Suprapubic skin (tissue), 4 donors: ENCODE data around the gene FER.

ENCODE experiments used
- CTCF ChIP-seq, 2 donors: fragments of 200-600 bp in 1 of 2; fragments of 450-650 bp in 1 of 2; sonication (generic) in 1 of 2; IDR thresholded peaks; one replicate each; pipeline ENCODE4 v1.5.1; 2016 to 2019; ENCODE audit warnings: antibody characterized with exemption in 2 of 2, mild to moderate bottlenecking in 1 of 2, moderate library complexity in 1 of 2
- POLR2A ChIP-seq, 2 donors: fragments of 450-650 bp; IDR thresholded peaks; one replicate each; pipeline ENCODE4 v1.6.1; 2017; ENCODE audit warnings: antibody characterized with exemption in 2 of 2, mild to moderate bottlenecking in 2 of 2, moderate library complexity in 2 of 2
- POLR2AphosphoS5 ChIP-seq, 3 donors: sonication (generic); formaldehyde crosslinking; IDR thresholded peaks; one replicate each; pipeline ENCODE4 v1.6.1; 2017; ENCODE audit warnings: antibody characterized with exemption in 3 of 3

- TF ChIP-seq CTCF (IDR thresholded peaks at IDR 0.05), result no peak
- TF ChIP-seq POLR2AphosphoS5 (IDR thresholded peaks at IDR 0.05), result no peak
- TF ChIP-seq POLR2A (IDR thresholded peaks at IDR 0.05), result no peak
Measured at GRCh38 chr5:109034306-109034705, 286.6 kb downstream of the FER start.
